ENCODE measurements around the gene PTGDS. TPM values are rescaled to one million over a fixed set of nuclear protein-coding genes. Genes with fewer than 3 reads are reported as not detected.

Gene PTGDS
- total and polyA plus RNA-seq, 9 of the 15 experiments (the other 6 are each of a cell fraction or from before 2014, with no cell fraction given): 0.46 to 7.1 (median 2.0) TPM

DNA sequence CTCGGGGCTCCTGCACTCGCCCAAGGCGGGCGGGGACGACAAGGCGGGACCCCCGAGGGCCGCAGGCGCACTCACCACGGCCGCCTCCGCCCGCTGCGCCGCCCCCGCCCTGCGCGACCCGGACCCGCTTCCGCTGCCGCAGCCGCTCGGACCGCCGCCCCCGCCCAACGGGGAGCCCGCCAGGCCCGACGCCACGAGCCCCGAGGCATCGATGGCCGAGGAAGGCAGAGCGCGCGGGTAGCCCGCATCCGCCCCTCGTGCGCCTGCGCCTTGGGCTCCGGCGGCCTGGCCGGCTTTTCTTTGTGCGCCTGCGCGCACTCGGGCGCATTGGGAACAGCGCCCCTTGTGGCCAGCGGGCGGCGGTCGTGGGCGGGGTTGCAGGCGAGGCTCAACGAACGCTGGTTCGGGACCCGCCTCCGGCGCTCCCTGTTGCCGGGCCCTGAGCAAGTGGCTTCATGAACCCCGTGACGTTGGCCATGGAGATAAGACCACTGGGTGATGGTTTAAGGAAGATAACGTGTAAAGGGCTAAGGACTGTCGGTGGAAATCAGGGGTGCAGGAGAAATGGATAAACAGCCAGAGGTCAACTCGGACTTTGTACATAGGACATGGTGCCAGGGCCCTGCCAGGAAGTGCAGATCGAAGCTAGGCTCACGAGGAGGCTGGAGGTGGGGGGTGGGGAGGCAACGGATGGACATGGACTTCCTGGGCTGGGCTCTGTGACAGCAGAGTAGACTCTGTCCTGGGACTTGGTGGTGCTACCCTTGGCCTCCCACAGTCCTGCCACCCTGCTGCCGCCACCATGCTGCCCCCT lies 32.6 kb upstream of the PTGDS start, which contains the start of the genes C8G and FBXW5 (continued):
- TF ChIP-seq KLF6 (CRISPR knock-in tag; IDR thresholded peaks at IDR 0.05; ENCODE audit: borderline replicate concordance): peak; percentile 81; the same call in 1 of the 2 replicates
- no peak for TF ChIP-seq CHD4 (IDR thresholded peaks at IDR 0.05; ENCODE audit: insufficient read depth, insufficient replicate concordance, low read depth, low read length, poor library complexity, severe bottlenecking)
- TF ChIP-seq BCL6 (CRISPR knock-in tag; IDR thresholded peaks at IDR 0.05): no peak
- peak; percentile 89 for TF ChIP-seq L3MBTL2 (IDR thresholded peaks at IDR 0.05)
- TF ChIP-seq DEAF1 (CRISPR knock-in tag; IDR thresholded peaks at IDR 0.05): peak; percentile 41; the same call in 1 of the 2 replicates
- TF ChIP-seq ILK (tag; IDR thresholded peaks at IDR 0.05; ENCODE audit: borderline replicate concordance, low read depth): no peak
- no peak for TF ChIP-seq CREB3 (tag; conservative IDR thresholded peaks at IDR 0.05; ENCODE audit: low read depth)
- no peak for TF ChIP-seq E2F3 (CRISPR knock-in tag; IDR thresholded peaks at IDR 0.05)
- no peak for TF ChIP-seq PHTF2 (CRISPR knock-in tag; IDR thresholded peaks at IDR 0.05)
- no peak for TF ChIP-seq COPS2 (conservative IDR thresholded peaks at IDR 0.05)
- peak; percentile 55; the same call in 1 of the 2 replicates for TF ChIP-seq SMARCA5 (IDR thresholded peaks at IDR 0.05)
- no peak for TF ChIP-seq MLX (CRISPR knock-in tag; conservative IDR thresholded peaks at IDR 0.05)
- peak; percentile 77 for TF ChIP-seq ARID1B (IDR thresholded peaks at IDR 0.05)
- TF ChIP-seq GTF2A2 (tag; IDR thresholded peaks at IDR 0.05): no peak
- TF ChIP-seq U2AF2 (optimal IDR thresholded peaks at IDR 0.05; ENCODE audit: low read depth, low read length): no peak
- TF ChIP-seq, protein P1, sequence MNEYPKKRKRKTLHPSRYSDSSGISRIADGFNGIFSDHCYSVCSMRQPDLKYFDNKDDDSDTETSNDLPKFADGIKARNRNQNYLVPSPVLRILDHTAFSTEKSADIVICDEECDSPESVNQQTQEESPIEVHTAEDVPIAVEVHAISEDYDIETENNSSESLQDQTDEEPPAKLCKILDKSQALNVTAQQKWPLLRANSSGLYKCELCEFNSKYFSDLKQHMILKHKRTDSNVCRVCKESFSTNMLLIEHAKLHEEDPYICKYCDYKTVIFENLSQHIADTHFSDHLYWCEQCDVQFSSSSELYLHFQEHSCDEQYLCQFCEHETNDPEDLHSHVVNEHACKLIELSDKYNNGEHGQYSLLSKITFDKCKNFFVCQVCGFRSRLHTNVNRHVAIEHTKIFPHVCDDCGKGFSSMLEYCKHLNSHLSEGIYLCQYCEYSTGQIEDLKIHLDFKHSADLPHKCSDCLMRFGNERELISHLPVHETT (CRISPR knock-in tag; conservative IDR thresholded peaks at IDR 0.05 in 1 of 2, IDR thresholded peaks at IDR 0.05 in 1 of 2): peak in 1 of 2 experiments; percentile 98; a peak in 2 of 4 replicates
- TF ChIP-seq CHD1 (IDR thresholded peaks at IDR 0.05; ENCODE audit: low read length): no peak
- peak; percentile 31 for TF ChIP-seq POLR2B (IDR thresholded peaks at IDR 0.05; ENCODE audit: low read depth, partially characterized antibody)
- TF ChIP-seq, protein P2, sequence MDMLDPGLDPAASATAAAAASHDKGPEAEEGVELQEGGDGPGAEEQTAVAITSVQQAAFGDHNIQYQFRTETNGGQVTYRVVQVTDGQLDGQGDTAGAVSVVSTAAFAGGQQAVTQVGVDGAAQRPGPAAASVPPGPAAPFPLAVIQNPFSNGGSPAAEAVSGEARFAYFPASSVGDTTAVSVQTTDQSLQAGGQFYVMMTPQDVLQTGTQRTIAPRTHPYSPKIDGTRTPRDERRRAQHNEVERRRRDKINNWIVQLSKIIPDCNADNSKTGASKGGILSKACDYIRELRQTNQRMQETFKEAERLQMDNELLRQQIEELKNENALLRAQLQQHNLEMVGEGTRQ (CRISPR knock-in tag; IDR thresholded peaks at IDR 0.05): no peak
- TF ChIP-seq SREBF1 (IDR thresholded peaks at IDR 0.05; ENCODE audit: borderline replicate concordance, low read depth, low read length): 0 out of 2 replicates have a peak, but pooled peaks have one; percentile 17
- TF ChIP-seq NFIC (IDR thresholded peaks at IDR 0.05): peak; percentile 27; the same call in 1 of the 2 replicates
